Measurements from ENCODE around the gene DPP10. TPM values are rescaled to one million over a fixed set of nuclear protein-coding genes. Genes with fewer than 3 reads are reported as not detected.

The DPP10 gene
- total RNA-seq, 1 experiment from 2014 or later, result not detected

GRCh38 chr2:115558725-115559124 lies 1116.3 kb downstream of the DPP10 start:
- H3K9me3 ChIP-seq (ENCODE audit: control insufficient read depth, insufficient read depth, low read depth, low read length), result no peaks in the 10 kb centered on the region
- BruUV-seq (replicated peaks), result no TSS peak
- ChIA-PET CTCF (no interaction called here), POLR2A (no interaction called here)
- no peak overlapping the region for H3K27ac ChIP-seq (ENCODE audit: low read length)
- in situ Hi-C loops (cut with HindIII; ENCODE audit: low pct_unique_long_range_greater_than_20kb, low sequenced_read_pairs) (no loop called here), intact Hi-C loops (cut with micrococcal nuclease; ENCODE audit: unreplicated experiment) (no loop called here)
- DNase-seq (ENCODE audit: low read depth, low spot score), result no peak
- no peaks in the 10 kb centered on the region for H3K4me1 ChIP-seq (ENCODE audit: control insufficient read depth, insufficient read depth, low read length)
- H3K36me3 ChIP-seq (ENCODE audit: control insufficient read depth, insufficient read depth, low read length), result no peaks in the 10 kb centered on the region
- no peaks in the 10 kb centered on the region for H3K27me3 ChIP-seq (ENCODE audit: control insufficient read depth, insufficient read depth, low read length)
- TF ChIP-seq TCF7L2 (IDR thresholded peaks at IDR 0.05; ENCODE audit: low read depth, low read length) (no peak), REST (IDR thresholded peaks at IDR 0.05; ENCODE audit: insufficient read depth in 1 of 2, low read depth in 2 of 2, low read length in 1 of 2) (no peak), POLR2AphosphoS5 (IDR thresholded peaks at IDR 0.05; ENCODE audit: low read depth, low read length) (no peak), SIN3A (IDR thresholded peaks at IDR 0.05; ENCODE audit: borderline replicate concordance, insufficient read depth, low read depth, low read length) (no peak), CTCF (IDR thresholded peaks at IDR 0.05) (no peak)
- no peak for ATAC-seq
- H3K4me3 ChIP-seq (ENCODE audit: low read depth in 2 of 2, low read length in 2 of 2), result no peak overlapping the region

GRCh38 chr2:115560666-115561065 lies 1118.2 kb downstream of the DPP10 start:
- Histone ChIP-seq H3K27me3 (ENCODE audit: control insufficient read depth, insufficient read depth, low read length) (no peaks in the 10 kb centered on the region), H3K36me3 (ENCODE audit: control insufficient read depth, insufficient read depth, low read length) (no peaks in the 10 kb centered on the region), H3K4me3 (ENCODE audit: low read depth in 2 of 2, low read length in 2 of 2) (no peak overlapping the region), H3K4me1 (ENCODE audit: control insufficient read depth, insufficient read depth, low read length) (no peaks in the 10 kb centered on the region), H3K27ac (ENCODE audit: low read length) (no peak overlapping the region), H3K9me3 (ENCODE audit: control insufficient read depth, insufficient read depth, low read depth, low read length) (no peaks in the 10 kb centered on the region)
- no peak for DNase-seq (ENCODE audit: low read depth, low spot score)
- no TSS peak for BruUV-seq (replicated peaks)
- ATAC-seq, result no peak
- CTCF ChIA-PET, result no interaction called here
- in situ Hi-C loops (cut with HindIII; ENCODE audit: low pct_unique_long_range_greater_than_20kb, low sequenced_read_pairs), result no loop called here
- TF ChIP-seq CTCF (IDR thresholded peaks at IDR 0.05) (no peak), REST (IDR thresholded peaks at IDR 0.05; ENCODE audit: insufficient read depth in 1 of 2, low read depth in 2 of 2, low read length in 1 of 2) (no peak), TCF7L2 (IDR thresholded peaks at IDR 0.05; ENCODE audit: low read depth, low read length) (no peak), POLR2AphosphoS5 (IDR thresholded peaks at IDR 0.05; ENCODE audit: low read depth, low read length) (no peak), SIN3A (IDR thresholded peaks at IDR 0.05; ENCODE audit: borderline replicate concordance, insufficient read depth, low read depth, low read length) (no peak)
- POLR2A ChIA-PET, result no interaction called here
- intact Hi-C loops (cut with micrococcal nuclease; ENCODE audit: unreplicated experiment), result no loop called here
